ENCODE measurements around the gene USP10.

DNA sequence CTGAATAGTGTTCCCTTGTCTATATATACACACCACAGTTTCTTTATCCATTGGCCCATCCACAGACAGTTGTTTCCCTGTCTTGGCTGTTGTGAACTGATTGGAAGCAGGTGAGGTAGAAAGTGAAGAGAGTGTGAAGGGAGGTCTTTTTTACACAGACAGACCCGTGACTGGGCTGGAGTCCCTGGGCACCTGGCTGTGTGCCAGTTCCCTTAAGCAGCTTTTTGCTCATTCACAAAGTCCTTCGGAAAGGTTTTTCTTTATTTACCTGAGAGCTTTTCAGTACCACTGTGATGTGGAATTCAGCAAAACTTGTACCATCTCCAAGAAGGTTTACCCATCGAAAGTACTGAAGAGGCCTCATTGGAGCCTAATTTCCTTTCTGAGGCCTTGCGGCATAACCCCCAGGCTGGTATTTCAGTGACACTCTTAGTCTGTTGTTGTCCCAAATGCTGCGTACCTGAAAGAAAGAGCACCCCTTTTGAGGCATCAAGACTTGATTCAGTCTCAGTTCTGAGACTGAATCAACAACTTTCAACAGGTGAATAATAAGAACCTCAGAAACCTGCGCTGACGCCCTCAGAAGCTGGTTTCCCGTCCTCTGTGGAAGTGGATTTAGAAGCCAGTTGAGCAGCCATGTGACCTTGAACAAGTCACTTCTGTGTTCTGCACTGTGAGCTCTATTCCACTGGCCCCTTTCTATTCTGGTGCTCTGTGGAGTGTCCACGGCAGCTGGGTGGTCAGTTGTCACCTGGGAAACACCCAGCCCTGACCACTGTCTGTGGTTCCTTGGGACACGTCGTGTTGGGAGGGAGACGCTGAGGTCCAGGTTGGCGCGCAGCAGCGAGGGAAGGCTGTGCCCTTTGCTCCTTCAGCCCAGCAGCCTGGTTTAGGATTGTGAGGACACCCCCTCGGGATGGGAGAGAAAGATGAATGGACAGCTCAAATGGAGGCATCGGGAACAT is 66.1 kb downstream of the USP10 start:
- TF ChIP-seq, protein P1, sequence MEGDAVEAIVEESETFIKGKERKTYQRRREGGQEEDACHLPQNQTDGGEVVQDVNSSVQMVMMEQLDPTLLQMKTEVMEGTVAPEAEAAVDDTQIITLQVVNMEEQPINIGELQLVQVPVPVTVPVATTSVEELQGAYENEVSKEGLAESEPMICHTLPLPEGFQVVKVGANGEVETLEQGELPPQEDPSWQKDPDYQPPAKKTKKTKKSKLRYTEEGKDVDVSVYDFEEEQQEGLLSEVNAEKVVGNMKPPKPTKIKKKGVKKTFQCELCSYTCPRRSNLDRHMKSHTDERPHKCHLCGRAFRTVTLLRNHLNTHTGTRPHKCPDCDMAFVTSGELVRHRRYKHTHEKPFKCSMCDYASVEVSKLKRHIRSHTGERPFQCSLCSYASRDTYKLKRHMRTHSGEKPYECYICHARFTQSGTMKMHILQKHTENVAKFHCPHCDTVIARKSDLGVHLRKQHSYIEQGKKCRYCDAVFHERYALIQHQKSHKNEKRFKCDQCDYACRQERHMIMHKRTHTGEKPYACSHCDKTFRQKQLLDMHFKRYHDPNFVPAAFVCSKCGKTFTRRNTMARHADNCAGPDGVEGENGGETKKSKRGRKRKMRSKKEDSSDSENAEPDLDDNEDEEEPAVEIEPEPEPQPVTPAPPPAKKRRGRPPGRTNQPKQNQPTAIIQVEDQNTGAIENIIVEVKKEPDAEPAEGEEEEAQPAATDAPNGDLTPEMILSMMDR (IDR thresholded peaks at IDR 0.05; ENCODE audit: insufficient read depth, low read depth, low read length): no peak
- TF ChIP-seq EZH2 (IDR thresholded peaks at IDR 0.05; ENCODE audit: insufficient read depth, low read length): no peak
